ENCODE results near the gene EVPLL. TPM values are rescaled to one million over a fixed set of nuclear protein-coding genes. Genes with fewer than 3 reads are reported as not detected.
"Not testable (repeated sequence)": the region's sequence is repeated elsewhere in the genome, so short reads cannot be mapped to it uniquely, and the experiment has no call there.

The EVPLL gene
- total RNA-seq, 6 donors from 2014 or later: 1.00 to 10.5 (median 2.3) TPM

- not testable (repeated sequence) for H3K27me3 ChIP-seq; H3K9me3 ChIP-seq; ATAC-seq (ENCODE audit: low FRiP score in 2 of 2); H3K4me1 ChIP-seq; DNase-seq; H3K36me3 ChIP-seq; H3K27ac ChIP-seq; H3K4me3 ChIP-seq
- 49% methylated on average over 6 of the region's 6 CpGs for WGBS, 2 donors
Measured at GRCh38 chr17:18409321-18409720, 31.7 kb downstream of the EVPLL start.

DNA sequence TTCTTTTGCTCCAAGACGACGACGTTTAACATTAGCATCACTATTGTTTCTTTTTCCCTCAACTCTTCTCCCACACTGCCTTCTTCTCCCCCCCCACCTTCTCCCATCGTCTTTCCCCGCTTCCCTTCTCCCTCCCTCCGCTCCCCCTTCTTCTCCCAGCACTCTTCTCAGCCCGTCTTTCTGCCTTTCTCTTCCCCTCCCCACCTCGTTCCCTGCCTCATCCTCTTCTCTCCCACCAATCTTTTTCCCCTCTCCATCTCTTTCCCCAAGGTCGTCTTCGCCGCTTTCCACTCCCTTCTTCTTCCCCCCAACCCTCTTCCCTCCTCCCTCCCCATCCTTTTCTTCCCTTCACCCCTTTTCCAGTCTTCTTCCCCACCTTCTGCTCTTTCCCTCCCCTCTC lies 33.2 kb downstream of the EVPLL start:
- not testable (repeated sequence) for H3K9me3 ChIP-seq

GRCh38 chr17:18411377-18411864 lies 33.8 kb downstream of the EVPLL start:
- peak overlapping the region in 3 of 4 donors; percentile 48 to 76 (median 49) for H3K27ac ChIP-seq
- not testable (repeated sequence) for H3K4me1 ChIP-seq, H3K9me3 ChIP-seq, H3K27me3 ChIP-seq, DNase-seq, H3K36me3 ChIP-seq
- ATAC-seq (ENCODE audit: low FRiP score in 2 of 2): peak; percentile 71 to 89
- H3K4me3 ChIP-seq: peak overlapping the region; percentile 29 to 57 (median 48)
- WGBS, 2 donors: 1 to 2% methylated on average over 22 to 25 of the region's 25 CpGs

More for the DNA sequence above, 33.2 kb downstream of the EVPLL start:
- not testable (repeated sequence) for H3K4me1 ChIP-seq; H3K27me3 ChIP-seq; H3K36me3 ChIP-seq; ATAC-seq (ENCODE audit: low FRiP score in 2 of 2); H3K27ac ChIP-seq; DNase-seq
- WGBS, 2 donors: 11 to 21% methylated on average over 8 to 11 of the region's 11 CpGs
- H3K4me3 ChIP-seq: peak overlapping the region in 2 of 4 donors; percentile 47 to 57

DNA sequence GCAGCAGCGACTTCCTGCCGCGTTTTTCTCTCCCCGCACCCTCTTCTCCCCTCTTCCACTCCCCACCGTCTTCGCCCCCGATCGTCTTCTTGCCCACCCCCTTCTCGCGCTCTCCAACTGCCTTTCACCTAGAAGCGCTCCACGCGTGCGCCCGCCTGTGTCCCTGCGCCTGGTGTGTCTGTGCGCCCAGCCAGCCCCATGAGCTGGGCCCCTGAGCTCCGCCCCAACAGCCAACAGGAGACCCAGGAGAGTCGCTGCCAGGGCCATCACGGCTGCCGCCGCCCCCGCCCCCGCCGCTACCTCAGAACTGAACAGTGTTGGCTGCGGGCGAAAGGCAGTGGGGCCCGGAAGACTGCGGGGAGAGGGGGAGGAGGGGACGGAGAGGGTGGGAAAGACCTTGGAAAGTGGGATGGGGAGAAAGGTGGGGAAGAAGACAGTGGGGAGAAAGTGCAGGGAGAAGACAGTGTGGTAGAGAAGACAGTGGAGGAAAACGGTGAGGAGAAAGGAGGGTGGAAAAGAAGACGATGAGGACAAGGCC lies 34.5 kb downstream of the EVPLL start:
- no CpG with 5 or more reads among the region's 32 CpGs for WGBS, 2 donors
- H3K9me3 ChIP-seq, H3K36me3 ChIP-seq, DNase-seq, H3K27me3 ChIP-seq, H3K4me1 ChIP-seq: not testable (repeated sequence)
- H3K27ac ChIP-seq: peak overlapping the region in 1 of 4 donors; percentile 76
- ATAC-seq (ENCODE audit: low FRiP score in 2 of 2): peak; percentile 87 to 93
- peak overlapping the region in 3 of 4 donors; percentile 47 to 57 (median 49) for H3K4me3 ChIP-seq

DNA sequence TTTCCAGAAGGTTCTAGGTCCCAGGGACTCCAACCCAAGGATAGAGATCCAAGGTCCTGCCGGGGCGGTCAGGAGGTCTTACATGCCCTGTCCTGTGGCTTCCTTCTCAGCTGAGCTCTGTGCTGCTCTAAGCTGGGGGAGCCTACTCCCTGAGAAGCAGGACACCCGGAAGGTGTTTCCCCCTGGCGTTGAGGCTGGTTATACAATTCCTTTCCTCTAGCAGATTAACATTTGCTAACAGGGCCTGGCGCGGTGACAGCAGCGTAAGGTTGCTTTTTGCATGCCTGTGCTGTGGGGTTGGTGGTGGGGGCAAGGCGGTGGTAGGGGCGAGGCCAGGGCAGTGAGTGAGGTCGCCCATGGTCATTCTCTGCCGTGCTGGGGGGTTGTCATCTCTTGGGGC lies 43.9 kb downstream of the EVPLL start:
- H3K4me3 ChIP-seq; H3K27ac ChIP-seq; DNase-seq; ATAC-seq (ENCODE audit: low FRiP score in 2 of 2); H3K27me3 ChIP-seq; H3K36me3 ChIP-seq; H3K9me3 ChIP-seq; H3K4me1 ChIP-seq: not testable (repeated sequence)
- WGBS, 2 donors: 84 to 94% methylated on average over 2 to 7 of the region's 11 CpGs

DNA sequence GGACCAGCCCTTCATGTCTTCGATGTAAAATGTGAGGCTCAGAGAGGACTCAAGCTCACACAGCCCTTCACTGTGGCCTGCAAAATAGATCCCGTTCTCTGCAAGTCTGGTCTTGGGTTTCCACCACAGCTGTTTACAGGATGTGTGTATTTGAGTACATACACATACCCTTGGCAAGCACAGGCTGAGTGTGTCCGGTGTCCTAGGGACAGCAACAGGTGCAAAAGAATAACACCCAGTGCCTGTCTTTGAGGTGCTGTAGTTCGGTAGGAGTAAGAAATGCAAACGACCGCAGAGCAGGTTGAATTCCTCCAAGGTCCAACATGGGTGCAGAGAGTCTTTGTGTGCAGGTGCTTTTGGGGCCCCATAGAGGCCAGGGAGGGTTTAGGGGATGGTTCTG lies 44.9 kb downstream of the EVPLL start:
- H3K4me1 ChIP-seq; DNase-seq; ATAC-seq (ENCODE audit: low FRiP score in 2 of 2); H3K36me3 ChIP-seq; H3K27ac ChIP-seq; H3K27me3 ChIP-seq; H3K4me3 ChIP-seq; H3K9me3 ChIP-seq: not testable (repeated sequence)
- WGBS, 2 donors: no CpG with 5 or more reads among the region's 6 CpGs

GRCh38 chr17:18423015-18423414 lies 45.4 kb downstream of the EVPLL start:
- peak in 1 of 2 donors; percentile 69 for ATAC-seq (ENCODE audit: low FRiP score in 2 of 2)
- DNase-seq: not testable (repeated sequence)
- WGBS, 2 donors: no CpG with 5 or more reads among the region's 7 CpGs

GRCh38 chr17:18425593-18425992 lies 48.0 kb downstream of the EVPLL start:
- not testable (repeated sequence) for H3K27ac ChIP-seq; H3K4me1 ChIP-seq; H3K9me3 ChIP-seq; H3K27me3 ChIP-seq; H3K36me3 ChIP-seq; ATAC-seq (ENCODE audit: low FRiP score in 2 of 2); H3K4me3 ChIP-seq
- 60% methylated on average over 1 of the region's 6 CpGs; no CpG with 5 or more reads in 1 of the 2 donors for WGBS, 2 donors
- DNase-seq: peak in 1 of 2 donors; percentile 48

More at GRCh38 chr17:18423015-18423414, 45.4 kb downstream of the EVPLL start:
- H3K36me3 ChIP-seq, H3K4me1 ChIP-seq, H3K27ac ChIP-seq, H3K4me3 ChIP-seq, H3K27me3 ChIP-seq, H3K9me3 ChIP-seq: not testable (repeated sequence)

- no CpG with 5 or more reads among the region's 16 CpGs for WGBS, 2 donors
- not testable (repeated sequence) for H3K4me1 ChIP-seq; H3K27me3 ChIP-seq; H3K36me3 ChIP-seq; H3K9me3 ChIP-seq; DNase-seq; H3K27ac ChIP-seq; ATAC-seq (ENCODE audit: low FRiP score in 2 of 2); H3K4me3 ChIP-seq
Measured at GRCh38 chr17:18426639-18427038, 49.1 kb downstream of the EVPLL start.

DNA sequence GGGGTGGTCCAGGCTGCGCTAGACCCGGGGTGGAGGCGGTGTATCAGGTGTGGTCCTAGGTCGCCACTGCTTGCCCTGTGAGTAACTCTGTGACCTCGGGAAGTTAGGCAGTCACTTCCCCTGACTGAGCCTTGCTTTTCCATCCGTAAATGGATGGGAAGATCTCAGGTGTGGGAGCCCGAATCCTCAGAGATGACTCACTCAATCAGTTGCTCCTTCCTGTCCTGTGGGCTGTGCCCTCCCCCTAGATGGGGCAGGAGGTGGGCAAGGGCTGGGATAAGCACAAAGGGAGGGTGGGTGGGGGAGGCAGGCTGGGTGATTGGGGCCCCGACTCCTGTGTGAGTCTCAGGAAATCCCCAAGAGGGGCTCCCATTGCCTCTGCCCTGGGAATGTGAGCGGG lies 54.6 kb downstream of the EVPLL start:
- not testable (repeated sequence) for H3K27ac ChIP-seq; H3K4me3 ChIP-seq; DNase-seq; H3K27me3 ChIP-seq; ATAC-seq (ENCODE audit: low FRiP score in 2 of 2); H3K4me1 ChIP-seq; H3K36me3 ChIP-seq; H3K9me3 ChIP-seq
- no CpG with 5 or more reads among the region's 9 CpGs for WGBS, 2 donors

Small RNA genes within 50 kb of the gene (small RNA-seq; reads per million reads assigned to genes)
- gene AL353997.5 (0 reads per million in 4 donors), gene YWHAEP2 (0 reads per million in 4 donors)

Other genes with a start within 250 kb of the EVPLL start
- gene ALKBH5, start 193.9 kb upstream of the EVPLL start, total RNA-seq: 100 to 1,000 TPM in 1 of 6 donors, 10 to 100 TPM in 5; 63.9 to 112 (median 94.7) TPM
- gene LLGL1, start 152.1 kb upstream of the EVPLL start, total RNA-seq: 10 to 100 TPM in 5 of 6 donors, 1 to 10 TPM in 1; 9.8 to 16.4 (median 13.8) TPM
- 100 to 1,000 TPM; 313 to 552 (median 376) TPM for gene FLII, start 119.0 kb upstream of the EVPLL start, total RNA-seq
- 10 to 100 TPM; 17.2 to 79.3 (median 31.8) TPM for gene MIEF2, start 117.1 kb upstream of the EVPLL start, total RNA-seq
- 10 to 100 TPM; 23.4 to 36.3 (median 32.9) TPM for gene TOP3A, start 62.8 kb upstream of the EVPLL start, total RNA-seq
- 10 to 100 TPM; 17.1 to 25.2 (median 21.5) TPM for gene SMCR8, start 62.5 kb upstream of the EVPLL start, total RNA-seq
- 10 to 100 TPM; 27.3 to 54.5 (median 42.5) TPM for gene SHMT1, start 14.2 kb upstream of the EVPLL start, total RNA-seq
- 1 to 10 TPM in 1 of 6 donors, under 1 TPM in 2, not detected in 3; 0.22 to 1.0 (median 0.34) TPM for gene LGALS9C, start 99.0 kb downstream of the EVPLL start, total RNA-seq